Left renal cortex interstitium (tissue), 4 donors: ENCODE results near the gene CYB561D1. TPM values are rescaled to one million over a fixed set of nuclear protein-coding genes. Genes with fewer than 3 reads are reported as not detected.

Experiments
- DNase-seq, 4 donors: peaks; one replicate each; pipeline ENCODE4 v3.0.0-alpha.2; 2013; ENCODE audit warnings: low read depth in 4 of 4, low spot score in 2 of 4, missing footprints in 1 of 4
- polyA plus RNA-seq, 4 donors: library from polyadenylated mRNA; unstranded; fragments of 120-200 nt; gene quantifications; one replicate each; pipeline ENCODE4 v1.2.1, GENCODE V29; 2013; ENCODE audit not compliant: insufficient read length in 4 of 4

Gene CYB561D1
- polyA plus RNA-seq, 4 donors = 7.8 to 10.1 (median 8.9) TPM

GRCh38 chr1:109479311-109479710, 14.6 kb upstream of the CYB561D1 start:
- DNase-seq = no peak

- DNase-seq = no peak
These were observed 14.0 kb upstream of the CYB561D1 start for GRCh38 chr1:109479901-109480300.

DNA sequence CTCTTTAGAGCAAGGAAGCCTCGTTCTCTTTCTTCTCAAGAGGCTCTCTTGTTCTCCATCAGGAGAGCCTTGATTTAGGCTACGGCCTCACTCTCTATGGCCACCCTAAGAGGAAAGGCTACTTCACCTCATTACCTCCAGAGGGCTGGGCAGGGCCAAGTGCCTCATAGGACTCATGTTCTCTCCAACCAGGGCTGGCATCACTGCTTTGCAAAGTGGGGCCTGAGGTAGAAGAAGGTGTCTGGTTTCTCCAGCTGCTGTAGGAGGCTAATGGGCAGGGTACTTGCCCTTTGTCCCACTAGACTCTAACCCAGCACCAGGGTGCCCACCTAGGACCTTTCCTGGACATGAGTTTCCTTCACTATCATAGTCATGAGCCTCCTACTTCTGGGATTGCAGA, 12.2 kb upstream of the CYB561D1 start:
- no peak for DNase-seq

DNA sequence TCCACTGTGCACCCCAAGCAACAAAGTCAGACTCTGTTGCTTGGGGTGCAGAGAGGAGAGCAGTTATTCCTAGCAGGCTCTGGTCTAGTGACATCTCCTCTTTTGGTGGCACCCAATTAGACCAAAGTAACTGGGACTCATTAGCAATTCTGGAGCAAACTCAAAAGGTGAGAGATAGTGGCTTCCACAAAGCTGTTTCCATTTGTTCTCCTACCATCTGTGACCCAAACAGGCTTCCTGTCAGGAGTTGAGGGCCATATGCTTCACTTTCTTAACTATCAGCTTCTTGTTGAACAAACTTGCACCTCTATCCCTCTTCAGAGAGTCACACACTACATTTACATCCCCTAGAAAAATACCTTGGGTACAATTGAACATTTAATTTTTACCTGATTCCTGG, 11.7 kb upstream of the CYB561D1 start:
- no peak for DNase-seq

DNA sequence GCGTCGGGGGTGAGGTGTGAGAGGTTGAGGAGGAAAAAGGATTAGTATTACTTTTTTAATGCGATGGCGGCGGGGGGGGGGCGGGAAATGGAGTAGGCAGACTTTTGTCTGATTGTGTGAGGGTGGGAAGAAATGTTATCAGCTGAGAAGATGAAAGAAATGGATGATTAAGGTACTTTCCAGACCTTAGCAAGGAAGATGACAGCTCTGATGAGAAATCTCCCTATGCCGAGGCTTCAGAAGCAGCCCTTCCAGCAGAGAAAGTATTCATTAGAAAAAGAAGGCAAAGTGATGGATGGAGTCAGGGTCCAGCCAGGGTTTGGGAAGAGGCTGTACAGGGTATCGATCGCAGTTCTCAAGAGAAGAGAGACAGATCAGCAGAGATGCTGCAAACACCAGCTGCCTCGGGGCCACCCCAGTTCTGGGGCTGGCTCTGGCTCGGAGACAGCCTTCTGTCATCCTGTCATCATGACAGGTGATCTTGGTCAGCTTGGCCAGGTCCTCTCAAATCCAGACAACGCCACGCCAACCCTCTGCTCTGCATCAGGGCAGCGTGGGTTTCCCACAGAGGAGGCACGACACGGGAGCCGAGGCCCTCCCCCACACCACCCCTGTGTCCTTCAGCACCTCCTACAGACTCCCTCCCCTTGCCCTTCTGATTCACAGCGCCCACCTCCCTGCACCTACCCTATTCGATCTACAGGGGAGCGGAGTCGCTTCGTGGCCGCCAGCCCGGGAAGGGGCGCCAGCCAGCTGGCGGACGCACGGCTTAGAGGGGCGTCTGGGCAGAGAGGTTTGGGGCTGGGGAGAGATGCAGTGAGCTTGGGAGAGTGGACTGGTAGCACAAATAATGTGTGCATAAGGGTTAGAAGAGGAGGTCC, 10.9 kb upstream of the CYB561D1 start:
- no peak for DNase-seq

- DNase-seq = peak; percentile 76 to 83 (median 80)
These were observed 10.0 kb upstream of the CYB561D1 start, which contains the start of gene ATXN7L2 for GRCh38 chr1:109483672-109484518. TSS of gene ATXN7L2 (plus strand) at chr1:109483905. CDS start at chr1:109483954, 49 bp downstream.

DNA sequence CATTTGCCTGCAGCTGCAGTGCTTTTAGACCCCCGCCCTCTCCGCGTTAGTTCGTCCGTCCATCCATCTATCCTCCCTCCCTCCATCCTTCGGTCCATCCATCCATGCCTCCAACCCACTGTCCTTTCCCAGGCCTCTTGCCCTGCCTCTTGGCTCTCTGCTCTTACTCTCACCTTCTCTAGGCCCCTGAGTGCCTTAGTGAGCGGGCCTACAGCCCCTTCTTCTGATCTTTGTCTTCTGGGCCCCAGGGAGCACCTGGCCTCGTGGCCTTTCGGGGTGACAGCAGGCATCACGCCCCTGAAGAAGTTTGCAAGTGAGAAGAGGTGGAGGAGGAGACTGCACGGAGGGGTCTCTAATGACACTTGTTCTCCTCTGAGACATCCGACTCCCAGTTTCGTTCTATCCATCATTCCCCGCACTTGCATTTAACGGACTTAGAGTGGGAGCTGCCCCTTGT, 9.3 kb upstream of the CYB561D1 start:
- DNase-seq = no peak

- DNase-seq = no peak
These were observed 8.9 kb upstream of the CYB561D1 start for GRCh38 chr1:109485001-109485400.

DNA sequence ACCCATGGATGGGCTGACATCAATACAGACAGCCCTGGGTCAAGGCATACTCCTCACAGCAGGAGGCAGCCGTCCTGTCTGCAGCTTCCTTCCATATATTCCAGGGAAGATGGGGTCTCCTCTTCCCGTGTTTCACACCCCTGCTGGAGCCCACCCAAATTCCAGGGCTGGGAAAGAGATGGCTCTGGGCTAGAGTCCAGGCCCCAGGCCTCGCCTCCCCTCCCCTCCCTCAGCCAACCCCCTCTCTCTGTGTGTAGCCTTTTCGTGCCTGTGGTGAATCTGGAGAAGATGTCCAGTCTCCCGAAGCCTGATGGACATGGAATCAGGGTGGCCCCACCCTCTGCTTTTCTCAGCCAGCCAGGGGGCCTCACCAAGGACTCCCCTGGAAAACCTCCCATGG, 6.6 kb upstream of the CYB561D1 start:
- no peak for DNase-seq

- no peak for DNase-seq
These were observed 5.7 kb upstream of the CYB561D1 start for GRCh38 chr1:109488201-109488600.

- no peak for DNase-seq
These were observed 5.2 kb upstream of the CYB561D1 start for GRCh38 chr1:109488696-109489095.

DNA sequence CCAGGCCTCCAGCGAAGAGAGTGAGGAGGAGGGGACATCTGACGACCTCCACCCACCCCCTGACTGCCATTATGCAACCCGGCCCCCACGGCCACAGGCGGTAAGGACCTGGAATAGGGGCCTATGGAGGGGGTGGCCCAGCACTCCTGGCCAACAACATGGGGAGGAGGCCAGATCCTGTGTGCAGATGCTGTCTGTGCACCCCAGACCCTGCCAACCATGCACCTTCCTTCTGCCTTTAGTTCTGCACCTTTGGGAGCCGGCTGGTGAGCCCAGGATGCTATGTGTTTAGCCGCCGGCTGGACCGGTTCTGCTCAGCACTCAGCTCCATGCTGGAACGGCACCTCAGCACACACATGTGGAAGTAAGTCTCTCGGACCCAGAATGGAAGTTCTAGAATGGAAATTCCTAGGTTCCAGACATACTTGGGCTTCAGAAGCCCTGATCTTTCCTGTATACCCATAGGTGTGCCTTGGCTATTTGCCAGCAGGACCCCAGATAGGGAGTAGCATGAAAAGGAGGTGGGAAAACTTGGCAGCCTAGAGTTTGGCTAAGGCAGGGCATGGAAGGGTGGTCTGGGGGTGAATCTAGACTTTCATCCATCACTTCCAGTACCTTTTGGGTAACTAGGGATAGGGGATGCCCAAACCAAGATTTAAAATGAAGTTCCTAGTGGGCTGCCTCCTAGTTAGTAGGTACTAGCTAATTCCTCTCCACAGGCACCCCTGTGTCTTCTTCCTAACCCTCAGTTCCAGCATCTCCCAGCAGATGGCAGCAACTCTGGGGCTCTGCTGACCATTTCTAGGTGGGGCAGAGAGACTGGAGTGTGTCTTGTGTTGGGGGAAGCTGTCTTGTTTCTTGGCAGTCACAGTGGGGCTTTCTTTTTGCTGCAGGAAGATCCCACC, 3.6 kb upstream of the CYB561D1 start:
- no peak for DNase-seq

DNA sequence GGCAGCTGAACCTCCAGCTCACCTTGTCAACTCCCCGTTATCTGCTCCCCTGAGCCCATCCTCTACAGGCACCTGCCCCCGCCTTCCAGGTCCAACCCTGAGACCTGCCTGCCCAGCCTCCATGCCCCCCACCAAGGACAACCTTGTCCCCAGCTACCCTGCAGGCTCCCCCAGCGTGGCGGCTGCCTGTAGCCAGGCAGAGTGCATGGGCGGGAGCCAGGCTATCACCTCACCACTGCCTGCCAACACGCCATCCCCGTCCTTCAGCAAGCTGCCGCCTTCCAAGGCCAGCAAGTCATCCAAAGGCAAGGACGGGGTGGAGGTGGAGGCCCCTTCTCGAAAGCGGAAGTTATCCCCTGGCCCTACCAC, 3.0 kb upstream of the CYB561D1 start:
- DNase-seq = no peak

GRCh38 chr1:109491372-109491771, 2.5 kb upstream of the CYB561D1 start:
- no peak for DNase-seq

DNA sequence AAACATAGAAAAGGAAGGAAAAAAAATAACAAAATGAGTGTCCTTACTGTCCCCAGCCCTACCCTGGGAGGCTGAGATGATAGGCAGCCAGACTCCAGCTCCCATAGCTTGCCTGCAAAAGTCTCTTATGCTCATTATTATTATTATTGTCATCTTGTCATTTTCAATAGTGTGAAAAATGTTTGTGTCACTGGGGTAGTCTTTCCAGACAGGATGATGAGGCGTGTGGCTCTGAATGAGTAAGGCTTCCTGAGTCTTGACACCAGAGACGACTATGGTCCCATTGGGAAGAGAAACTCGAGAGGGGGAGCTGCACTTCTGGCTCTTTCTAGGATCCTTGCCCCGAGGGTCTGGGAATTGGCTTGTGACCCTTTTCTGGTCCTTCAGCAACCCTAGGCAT, 1.1 kb upstream of the CYB561D1 start:
- no peak for DNase-seq

DNA sequence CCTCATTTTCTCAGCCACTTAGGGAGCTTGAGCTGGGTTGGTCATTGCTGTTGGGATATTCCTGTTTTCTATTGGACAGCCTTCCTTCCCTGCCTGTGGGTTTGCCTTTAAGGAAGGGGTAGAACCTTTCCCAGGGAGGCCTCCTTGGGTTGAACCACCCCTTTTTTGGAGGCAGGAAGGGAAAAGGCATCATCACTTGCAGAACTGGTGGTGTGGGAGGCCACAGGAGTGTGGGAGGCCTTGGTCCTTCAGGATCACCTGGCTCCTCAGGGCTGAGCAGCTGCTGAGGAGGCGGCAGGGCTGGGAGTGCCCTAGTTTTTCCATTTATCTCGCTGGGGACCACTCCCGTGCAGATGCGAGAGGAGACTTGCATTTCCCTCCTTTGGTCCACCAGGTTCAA, 667 bp upstream of the CYB561D1 start:
- DNase-seq = no peak

GRCh38 chr1:109495738-109496137, 1.8 kb downstream of the CYB561D1 start:
- DNase-seq = no peak

- no peak for DNase-seq
These were observed 3.7 kb downstream of the CYB561D1 start for GRCh38 chr1:109497449-109498160.

DNA sequence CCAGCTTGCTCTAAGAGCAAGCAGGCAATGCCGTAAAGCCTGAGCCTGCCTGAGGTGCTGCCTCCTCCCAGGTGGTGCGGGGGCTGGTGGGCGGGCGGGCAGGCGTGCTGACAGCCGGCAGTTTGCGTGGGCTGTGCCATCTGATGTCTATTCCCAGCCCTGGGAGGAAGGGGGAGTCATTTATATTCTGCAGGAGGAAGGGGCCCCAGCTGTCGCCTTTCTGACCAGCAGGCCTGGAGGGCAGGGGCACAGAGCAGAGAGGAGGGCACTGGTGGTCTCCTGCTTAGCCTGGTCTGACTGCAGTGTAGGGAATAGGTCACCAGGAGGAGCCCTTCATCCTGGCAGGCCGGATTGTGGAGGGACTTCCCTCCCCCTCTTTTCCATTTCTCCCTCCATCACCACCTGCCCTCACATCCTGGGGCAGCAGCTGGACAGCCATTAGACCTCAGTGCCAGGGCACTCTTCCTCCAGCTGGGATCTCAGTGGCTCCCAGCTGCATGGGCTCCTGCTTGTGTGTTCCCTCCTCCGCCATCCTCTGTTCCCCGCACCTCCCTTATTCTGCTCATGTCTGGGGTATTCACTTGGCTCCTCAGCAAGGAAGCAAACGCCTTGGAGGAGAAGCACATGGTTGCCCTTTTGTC, 4.4 kb downstream of the CYB561D1 start:
- peak in 2 of 4 donors; percentile 66 for DNase-seq
